ENCODE measurements around the gene BABAM2.

Gene BABAM2

GRCh38 chr2:27964067-27964466 lies 73.5 kb downstream of the BABAM2 start:
- ChIA-PET POLR2A (interaction anchor here (0.7 kb wide), 1 partner anchor 19 kb away, joined by 8 read pairs; no protein-coding TSS in a partner anchor), CTCF (no interaction called here)
- no peaks in the 10 kb centered on the region for H3K4me1 ChIP-seq (ENCODE audit: control insufficient read depth, insufficient read depth, low read length)
- H3K9me3 ChIP-seq (ENCODE audit: control insufficient read depth, insufficient read depth, low read depth, low read length), result no peaks in the 10 kb centered on the region
- TF ChIP-seq ZNF626 (tag by site-specific recombination; IDR thresholded peaks at IDR 0.05) (no peak), ZNF423 (tag by site-specific recombination; IDR thresholded peaks at IDR 0.05) (no peak), ZNF837 (tag by site-specific recombination; IDR thresholded peaks at IDR 0.05) (no peak), ZNF660 (tag by site-specific recombination; IDR thresholded peaks at IDR 0.05) (no peak), KLF7 (tag by site-specific recombination; IDR thresholded peaks at IDR 0.05; ENCODE audit: borderline replicate concordance) (no peak), ZNF114 (tag by site-specific recombination; IDR thresholded peaks at IDR 0.05) (no peak), ATF2 (tag by site-specific recombination; IDR thresholded peaks at IDR 0.05; ENCODE audit: low read depth) (no peak), ZNF561 (tag by site-specific recombination; IDR thresholded peaks at IDR 0.05; ENCODE audit: borderline replicate concordance) (no peak), ZNF155 (tag by site-specific recombination; IDR thresholded peaks at IDR 0.05) (no peak), YY2 (tag by site-specific recombination; IDR thresholded peaks at IDR 0.05) (no peak), TCF7L2 (IDR thresholded peaks at IDR 0.05; ENCODE audit: borderline replicate concordance, low read depth, low read length) (no peak)
- no peaks in the 10 kb centered on the region for H3K36me3 ChIP-seq (ENCODE audit: control insufficient read depth in 2 of 2, insufficient read depth in 1 of 2, low read length in 2 of 2)
- H3K27ac ChIP-seq (ENCODE audit: extremely low read depth, low read depth, low read length), result no peak overlapping the region
- H3K4me3 ChIP-seq (ENCODE audit: low read depth, low read length), result no peak overlapping the region

- POLR2A ChIA-PET, result no interaction called here
- Histone ChIP-seq H3K36me3 (ENCODE audit: control insufficient read depth in 2 of 2, insufficient read depth in 1 of 2, low read length in 2 of 2) (no peaks in the 10 kb centered on the region), H3K9me3 (ENCODE audit: control insufficient read depth, insufficient read depth, low read depth, low read length) (no peaks in the 10 kb centered on the region), H3K4me1 (ENCODE audit: control insufficient read depth, insufficient read depth, low read length) (no peaks in the 10 kb centered on the region), H3K4me3 (ENCODE audit: low read depth, low read length) (no peak overlapping the region), H3K27ac (ENCODE audit: extremely low read depth, low read depth, low read length) (no peak overlapping the region)
- no peak for TF ChIP-seq ZNF488 (tag by site-specific recombination; IDR thresholded peaks at IDR 0.05)
- no peak for TF ChIP-seq ZNF211 (tag by site-specific recombination; IDR thresholded peaks at IDR 0.05; ENCODE audit: low read depth)
- TF ChIP-seq ZNF335 (tag by site-specific recombination; conservative IDR thresholded peaks at IDR 0.05), result no peak
- no peak for TF ChIP-seq ZNF596 (tag by site-specific recombination; IDR thresholded peaks at IDR 0.05)
- no peak for TF ChIP-seq ZNF791 (tag by site-specific recombination; IDR thresholded peaks at IDR 0.05)
- CTCF ChIA-PET, result interaction anchor here (0.7 kb wide), 1 partner anchor 30 kb away, joined by 3 read pairs; no protein-coding TSS in a partner anchor
Measured at GRCh38 chr2:27965841-27966240, 75.3 kb downstream of the BABAM2 start.

GRCh38 chr2:27966466-27966865 lies 75.9 kb downstream of the BABAM2 start:
- Histone ChIP-seq H3K9me3 (ENCODE audit: control insufficient read depth, insufficient read depth, low read depth, low read length) (no peaks in the 10 kb centered on the region), H3K4me1 (ENCODE audit: control insufficient read depth, insufficient read depth, low read length) (no peaks in the 10 kb centered on the region), H3K4me3 (ENCODE audit: low read depth, low read length) (no peak overlapping the region), H3K36me3 (ENCODE audit: control insufficient read depth in 2 of 2, insufficient read depth in 1 of 2, low read length in 2 of 2) (no peaks in the 10 kb centered on the region), H3K27ac (ENCODE audit: extremely low read depth, low read depth, low read length) (no peak overlapping the region)
- CTCF ChIA-PET, result interaction anchor here (0.6 kb wide), 1 partner anchor 487 kb away, joined by 3 read pairs; no protein-coding TSS in a partner anchor
- POLR2A ChIA-PET, result no interaction called here
- no peak for TF ChIP-seq ZSCAN4 (tag by site-specific recombination; IDR thresholded peaks at IDR 0.05)
- no peak for TF ChIP-seq MEIS1 (CRISPR knock-in tag; IDR thresholded peaks at IDR 0.05; ENCODE audit: borderline replicate concordance)
- TF ChIP-seq ZNF404 (tag by site-specific recombination; IDR thresholded peaks at IDR 0.05), result no peak
- no peak for TF ChIP-seq ZNF366 (tag by site-specific recombination; conservative IDR thresholded peaks at IDR 0.05)
- no peak for TF ChIP-seq GLI4 (tag by site-specific recombination; IDR thresholded peaks at IDR 0.05)
- TF ChIP-seq ZNF324 (tag by site-specific recombination; IDR thresholded peaks at IDR 0.05), result no peak
- TF ChIP-seq ZNF354C (tag by site-specific recombination; IDR thresholded peaks at IDR 0.05; ENCODE audit: borderline replicate concordance, low read depth), result no peak
- TF ChIP-seq ZNF140 (tag by site-specific recombination; IDR thresholded peaks at IDR 0.05), result no peak
- no peak for TF ChIP-seq ZNF610 (tag by site-specific recombination; IDR thresholded peaks at IDR 0.05; ENCODE audit: borderline replicate concordance)
- no peak for TF ChIP-seq ZNF391 (tag by site-specific recombination; IDR thresholded peaks at IDR 0.05; ENCODE audit: borderline replicate concordance, low read depth)
- no peak for TF ChIP-seq ZNF629 (tag by site-specific recombination; IDR thresholded peaks at IDR 0.05)
- TF ChIP-seq ZNF416 (tag by site-specific recombination; IDR thresholded peaks at IDR 0.05), result no peak
- TF ChIP-seq HIC1 (tag by site-specific recombination; IDR thresholded peaks at IDR 0.05), result no peak
- no peak for TF ChIP-seq ZNF626 (tag by site-specific recombination; IDR thresholded peaks at IDR 0.05)
